Erythroblast (primary cell): ENCODE data around the gene GBP1.

Experiments
- GATA1 ChIP-seq: IDR thresholded peaks from 2 replicates; pipeline ENCODE4 v1.6.1; 2011; ENCODE audit warnings: low read depth, mild to moderate bottlenecking, control low read depth, low read length, moderate library complexity
- POLR2A ChIP-seq: IDR thresholded peaks from 2 replicates; pipeline ENCODE4 v1.6.1; 2011; ENCODE audit warnings: mild to moderate bottlenecking, low read length

DNA sequence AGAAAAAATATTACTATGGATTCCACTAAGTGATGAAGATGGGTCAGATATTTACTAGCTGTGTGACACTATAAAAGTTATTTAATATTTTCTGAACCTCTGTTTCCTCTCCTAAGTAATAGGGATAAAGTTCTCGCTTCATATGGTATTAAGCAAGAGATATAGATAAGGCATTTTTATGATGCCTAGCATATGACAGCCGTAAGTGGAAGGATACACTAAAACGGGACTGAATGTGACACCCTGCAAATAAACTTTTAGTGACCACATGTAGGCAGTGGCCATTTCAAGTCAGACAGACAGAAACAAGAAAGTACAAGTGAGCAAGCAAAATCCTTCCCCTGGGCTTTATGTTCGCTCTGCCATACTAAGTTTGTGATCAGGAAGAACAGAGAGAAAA lies 56.5 kb downstream of the GBP1 start:
- TF ChIP-seq POLR2A (no peak), GATA1 (no peak)
